HG03064 (cell line): ENCODE data around the gene TXK.
A peak's percentile ranks its signal among the peaks of the same experiment; 100 is the strongest.

Experiments
- ATAC-seq: cut with Tn5 transposase; IDR thresholded peaks from one replicate; pipeline ENCODE4 v1.9.1; 2021; ENCODE audit warnings: low read depth; ENCODE audit not compliant: unreplicated experiment

The TXK gene

DNA sequence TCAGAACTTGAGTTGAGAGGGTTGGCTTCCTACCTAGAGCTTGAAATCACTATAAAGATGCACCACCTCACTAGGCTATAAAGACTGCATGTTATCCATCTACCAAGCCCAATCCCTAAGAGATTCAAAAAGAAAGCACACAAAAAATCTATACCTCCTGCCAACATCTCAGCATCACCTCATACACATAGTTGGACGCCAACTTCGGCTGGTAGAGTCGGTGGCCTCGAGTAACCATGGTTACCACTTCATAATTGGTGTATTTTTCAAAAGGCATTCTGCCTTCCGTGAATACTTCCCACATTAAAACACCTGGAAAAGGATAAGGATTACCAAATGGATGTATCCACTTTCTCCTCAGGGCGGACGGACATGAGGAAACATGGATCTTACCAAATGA, 4.5 kb upstream of the TXK start:
- no peak for ATAC-seq

DNA sequence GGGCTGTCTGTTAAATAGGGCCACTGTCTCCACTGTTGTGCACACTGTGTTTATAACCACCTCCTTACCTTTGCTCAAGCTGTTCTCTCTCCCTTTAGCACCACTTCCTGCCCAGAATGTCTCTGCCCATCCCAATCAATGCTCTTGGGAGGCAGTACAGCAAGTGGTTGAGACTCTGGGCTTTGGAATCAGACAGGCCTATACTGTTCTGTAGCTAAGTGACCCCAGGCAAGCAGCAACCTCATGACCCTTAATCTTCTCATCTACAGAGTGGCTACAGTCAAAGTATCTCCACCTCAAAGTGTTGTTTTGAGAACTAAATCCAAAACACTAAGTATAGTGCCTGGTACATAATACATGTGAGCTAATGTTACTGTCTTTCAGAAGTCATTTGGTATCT, 3.8 kb upstream of the TXK start:
- ATAC-seq = no peak

DNA sequence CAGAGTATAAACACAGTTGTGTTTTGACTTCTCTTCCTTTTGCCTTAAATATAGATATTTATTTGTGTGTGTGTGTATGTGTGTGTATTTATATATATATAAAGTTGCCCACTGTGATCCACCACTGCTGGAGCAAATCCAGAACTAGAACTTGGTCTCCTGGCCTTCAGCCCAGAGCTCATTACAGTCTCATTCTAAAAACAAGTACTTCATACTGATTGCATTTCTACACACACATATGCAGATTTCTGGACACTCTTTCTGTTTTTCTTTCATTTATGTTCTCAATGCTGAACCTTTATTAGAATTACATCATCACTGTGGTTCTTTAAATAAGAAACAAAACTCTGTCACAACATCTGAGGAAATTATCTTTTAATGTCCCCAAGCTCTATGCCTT, 381 bp downstream of the TXK start:
- ATAC-seq = no peak

DNA sequence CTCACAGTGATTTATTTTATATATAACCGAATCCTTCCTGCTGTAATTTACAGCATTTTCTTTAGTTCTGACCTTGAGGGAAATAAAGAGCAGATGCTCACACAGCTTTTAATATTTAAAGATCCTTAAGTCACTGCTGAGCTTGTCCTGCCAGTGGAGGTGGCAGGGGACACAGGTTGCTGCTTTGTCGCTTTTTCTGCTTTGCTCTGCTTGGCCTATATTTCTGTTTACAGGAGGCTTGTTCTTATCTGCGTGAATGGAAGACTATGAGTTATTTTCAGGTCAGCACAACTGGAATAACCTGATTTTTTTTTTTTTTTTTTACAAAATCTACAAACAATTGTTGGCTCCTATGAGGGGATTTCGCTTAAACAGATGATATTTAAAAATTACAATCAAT, 2.3 kb downstream of the TXK start:
- ATAC-seq = no peak

DNA sequence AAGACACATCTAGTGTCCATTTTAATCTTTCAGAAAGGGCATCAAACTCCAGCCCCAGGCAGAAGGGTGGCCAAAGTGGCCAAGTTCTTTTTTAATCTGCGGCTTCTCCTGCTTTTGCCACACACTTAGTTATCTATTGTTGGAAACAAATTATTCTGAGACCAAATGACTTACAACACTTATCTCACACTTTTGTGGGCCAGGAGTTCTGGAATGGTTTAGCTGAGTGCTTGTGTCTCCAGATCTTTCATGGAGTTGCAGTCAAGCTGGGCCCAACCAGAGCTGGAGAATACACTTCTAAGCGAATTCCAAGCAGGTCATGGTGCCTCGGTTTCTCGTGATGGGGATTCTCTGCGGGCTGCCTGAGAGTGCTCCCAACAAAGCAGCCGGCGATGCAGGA, 4.0 kb downstream of the TXK start:
- ATAC-seq = no peak

DNA sequence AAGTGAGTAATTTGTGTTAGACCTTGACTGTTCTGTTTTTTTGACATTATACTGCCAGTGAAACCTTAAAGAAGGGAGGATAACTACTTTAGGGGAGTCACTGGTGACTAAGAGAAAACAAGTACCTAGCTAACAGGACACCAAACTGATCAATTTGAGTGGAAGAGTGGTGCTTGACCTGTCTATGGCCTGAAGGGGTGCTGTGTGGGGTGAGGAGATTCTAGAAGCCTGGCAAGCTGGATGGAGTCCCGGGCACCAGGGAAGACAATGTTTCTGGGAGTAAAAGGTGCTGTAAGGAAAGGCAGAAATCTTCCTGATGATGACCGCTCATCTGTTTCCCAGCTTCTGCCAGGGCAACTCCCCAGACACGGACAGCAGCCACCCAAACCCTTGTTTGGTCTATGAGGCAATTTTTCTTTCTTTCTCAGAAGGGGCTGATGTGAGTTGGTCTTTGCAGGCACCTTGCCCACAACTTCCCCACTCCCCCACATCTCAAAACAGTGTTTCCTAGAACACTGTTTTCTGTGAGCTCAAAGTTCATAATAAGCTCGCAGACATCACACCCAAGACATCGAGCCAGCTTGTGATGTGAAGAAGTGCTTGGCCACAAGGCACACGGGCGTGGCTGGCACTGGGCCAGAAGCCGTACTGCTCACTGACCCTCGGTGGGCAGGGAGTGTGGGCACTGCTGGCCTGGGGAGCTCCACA, 4.6 kb downstream of the TXK start:
- no peak for ATAC-seq

DNA sequence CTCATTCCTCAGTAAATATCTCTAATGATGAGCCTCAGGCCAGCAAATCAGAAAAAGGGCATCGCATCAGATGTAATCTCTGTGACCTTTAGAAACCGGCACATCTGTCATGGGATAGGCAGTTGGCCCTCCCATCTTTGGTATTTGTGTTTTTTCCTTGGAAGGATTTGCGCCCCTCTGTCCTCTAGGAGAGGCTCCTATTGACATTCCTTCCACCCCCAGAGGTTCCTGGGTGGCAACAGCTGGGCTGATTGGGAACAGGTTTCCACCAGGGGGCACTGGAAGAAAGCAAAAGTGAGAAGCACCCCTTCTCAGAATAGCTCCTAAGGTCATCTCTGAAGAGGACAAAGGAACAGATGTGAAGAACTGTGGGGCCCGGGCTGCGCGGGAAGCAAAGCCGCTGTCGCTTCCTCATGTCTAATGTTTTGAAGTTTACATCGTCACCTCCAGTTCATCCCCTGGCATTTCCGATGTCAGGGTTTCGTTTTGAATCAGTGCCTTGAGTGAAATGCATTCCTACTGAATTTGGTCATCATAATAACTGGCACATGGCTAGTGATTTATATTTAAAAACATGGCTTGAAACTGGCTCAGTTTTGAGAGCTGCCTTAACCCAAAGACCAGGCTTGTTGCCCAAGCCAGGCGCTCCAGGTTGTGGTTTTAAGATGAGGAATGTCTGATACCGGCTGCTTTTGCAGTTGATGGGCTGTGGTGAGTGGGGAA, 6.2 kb downstream of the TXK start:
- peak; percentile 87 for ATAC-seq

DNA sequence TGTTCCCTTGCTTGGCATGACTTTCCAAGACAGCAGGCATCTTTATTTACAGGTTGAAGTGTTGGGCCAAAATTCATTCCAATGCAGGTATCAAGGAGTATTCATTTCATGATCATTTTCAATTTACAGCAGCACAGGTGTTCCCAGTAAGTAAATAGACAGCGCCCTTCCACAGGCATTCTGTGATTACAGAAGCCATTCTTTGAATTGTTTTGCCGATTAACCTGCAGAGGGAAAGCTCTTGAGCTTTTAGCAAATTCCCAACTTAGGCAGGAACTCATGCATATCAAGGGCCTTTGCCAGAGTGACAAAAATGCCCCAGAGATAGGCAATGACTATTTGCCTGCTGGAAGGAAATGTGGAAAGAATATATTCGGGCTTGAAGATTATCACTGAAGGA, 6.8 kb downstream of the TXK start:
- ATAC-seq = no peak

DNA sequence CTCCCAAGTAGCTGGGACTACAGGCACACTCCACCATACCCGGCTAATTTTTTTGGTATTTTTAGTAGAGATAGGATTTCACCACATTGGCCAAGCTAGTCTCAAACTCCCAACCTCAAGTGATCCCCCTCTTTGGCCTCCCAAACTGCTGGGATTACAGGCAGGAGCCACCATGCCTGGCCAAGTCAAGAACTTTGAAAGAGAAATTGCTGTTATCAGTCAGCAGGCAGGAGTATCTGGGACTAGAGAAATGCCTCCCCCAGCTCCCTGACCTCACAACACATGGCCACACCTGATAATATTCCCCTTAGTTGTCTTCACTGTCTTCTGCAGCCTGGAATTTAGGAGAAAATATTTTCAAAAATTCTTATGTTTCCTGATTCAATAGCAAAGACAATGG, 7.4 kb downstream of the TXK start:
- no peak for ATAC-seq

DNA sequence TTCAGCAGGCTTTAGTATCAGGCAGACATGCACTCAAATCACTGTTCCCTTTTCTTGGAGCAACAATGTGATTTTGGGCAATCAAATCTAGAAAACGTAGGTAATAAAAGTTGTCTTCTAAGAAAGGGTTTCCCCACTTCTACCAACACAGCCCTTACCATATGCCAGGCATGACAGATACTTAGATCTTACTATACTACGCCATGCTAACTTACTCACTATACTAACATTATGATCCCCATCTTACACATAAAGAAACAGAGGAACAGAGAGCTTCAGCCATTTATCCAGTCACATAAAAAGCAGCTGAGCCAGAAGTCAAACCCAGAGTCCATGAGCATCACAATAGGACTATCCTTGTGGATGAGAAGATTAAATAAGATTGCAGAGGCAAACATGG, 9.2 kb downstream of the TXK start:
- no peak for ATAC-seq

DNA sequence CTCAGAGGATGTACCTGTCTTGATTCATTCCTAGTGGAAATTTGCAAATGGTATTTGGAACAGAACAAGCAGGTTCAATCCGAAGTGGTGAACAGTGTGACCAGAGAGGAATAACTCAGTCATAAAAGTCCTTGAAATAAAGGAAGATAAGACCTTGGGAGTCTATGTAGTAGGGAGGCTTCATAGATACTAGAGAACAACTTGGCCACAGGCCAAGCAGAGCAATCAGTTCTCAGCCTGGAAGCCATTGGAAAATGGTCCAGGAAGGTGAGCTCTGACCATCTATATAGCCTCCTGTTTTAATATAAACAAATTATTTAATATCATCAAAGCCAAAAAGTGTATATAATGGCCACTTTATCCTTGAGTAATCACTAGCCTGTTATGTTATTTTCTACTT, 11.3 kb downstream of the TXK start:
- no peak for ATAC-seq

DNA sequence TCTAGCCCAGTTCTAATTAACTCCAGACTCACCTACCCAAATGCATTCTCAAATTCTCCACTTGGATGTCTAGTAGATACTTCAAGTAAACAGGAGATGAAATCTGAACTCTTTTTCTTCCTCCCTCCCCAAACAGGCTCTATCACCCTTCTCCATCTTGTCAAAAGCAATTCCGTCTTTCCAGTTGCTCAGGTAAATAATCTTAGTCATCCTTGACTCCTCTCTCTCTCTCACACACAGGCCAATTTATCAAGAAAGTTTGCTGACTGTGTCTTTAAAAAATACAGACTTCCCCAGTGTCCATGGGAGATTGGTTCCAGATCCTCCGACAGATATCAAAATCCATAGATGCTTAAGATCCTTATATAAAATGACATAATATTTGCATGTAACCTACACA, 12.9 kb downstream of the TXK start:
- ATAC-seq = no peak

DNA sequence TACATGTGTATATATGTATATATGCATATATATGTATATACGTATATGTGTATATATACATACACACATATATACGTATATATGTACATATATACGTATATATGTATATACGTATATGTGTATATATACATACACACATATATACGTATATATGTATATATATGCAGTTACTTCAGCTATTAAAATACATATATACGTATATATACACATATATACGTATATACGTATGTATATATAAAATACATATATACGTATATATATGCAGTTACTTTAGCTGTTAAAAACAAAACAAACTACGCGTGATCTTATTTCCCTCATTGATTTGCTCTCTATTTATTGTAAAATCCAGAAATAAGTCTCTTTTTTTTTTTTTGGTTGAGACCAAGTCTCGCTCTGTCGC, 13.9 kb downstream of the TXK start:
- ATAC-seq = no peak

DNA sequence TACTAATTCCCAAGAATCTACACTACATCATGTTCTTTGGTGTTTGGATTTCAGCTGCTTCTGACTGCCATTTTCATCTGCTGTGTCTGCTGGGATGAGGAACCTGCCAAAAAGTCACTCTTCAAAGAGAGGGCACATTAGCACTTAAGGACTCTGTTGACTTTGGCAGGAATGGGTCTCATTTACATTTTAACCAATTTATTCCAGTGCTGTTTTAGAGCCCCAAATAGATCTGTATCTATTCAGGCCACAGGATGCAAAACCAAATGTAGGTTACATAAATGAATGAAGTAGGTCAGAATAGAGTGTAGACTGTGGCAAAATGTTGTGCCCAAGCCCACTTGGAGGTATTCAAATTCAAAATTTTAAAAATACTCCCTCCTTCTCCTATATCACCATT, 14.4 kb downstream of the TXK start:
- no peak for ATAC-seq

DNA sequence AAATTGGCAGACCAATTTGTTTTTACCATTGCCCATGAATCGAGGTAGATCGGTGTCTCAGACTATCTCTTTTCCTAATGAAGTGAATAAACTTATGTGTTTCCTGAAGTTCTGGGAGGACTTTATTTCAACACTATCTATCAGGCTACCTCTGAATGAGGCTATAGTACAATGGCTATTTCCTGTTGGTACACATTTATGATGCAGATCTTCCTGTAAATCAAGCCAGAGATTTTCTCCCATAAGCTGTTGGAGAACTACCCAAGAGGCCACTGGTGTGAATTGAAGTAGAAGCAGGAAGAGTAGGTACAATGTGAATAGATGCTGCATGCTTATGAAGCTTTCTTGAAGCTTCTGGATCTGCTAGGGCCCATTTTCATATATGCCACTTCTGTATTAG, 16.0 kb downstream of the TXK start:
- ATAC-seq = no peak

DNA sequence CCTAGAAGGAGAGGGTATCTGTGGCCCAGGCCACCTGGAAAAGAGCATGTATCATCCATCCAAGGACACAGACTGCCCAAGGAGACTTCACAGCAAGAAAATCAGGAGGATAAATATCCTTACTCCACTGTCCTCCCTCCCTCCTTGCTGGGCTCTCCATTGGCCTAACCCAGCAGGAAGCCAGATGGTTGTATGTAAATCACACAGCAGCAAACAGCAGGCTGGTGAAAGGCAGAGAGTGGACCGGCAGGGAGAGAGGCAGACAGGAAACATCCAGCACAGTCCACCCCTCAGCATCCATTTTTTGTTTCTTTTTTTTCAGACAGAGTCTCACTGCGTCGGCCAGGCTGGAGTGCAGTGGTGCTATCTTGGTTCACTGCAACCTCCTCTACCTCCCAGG, 17.5 kb downstream of the TXK start:
- ATAC-seq = no peak

DNA sequence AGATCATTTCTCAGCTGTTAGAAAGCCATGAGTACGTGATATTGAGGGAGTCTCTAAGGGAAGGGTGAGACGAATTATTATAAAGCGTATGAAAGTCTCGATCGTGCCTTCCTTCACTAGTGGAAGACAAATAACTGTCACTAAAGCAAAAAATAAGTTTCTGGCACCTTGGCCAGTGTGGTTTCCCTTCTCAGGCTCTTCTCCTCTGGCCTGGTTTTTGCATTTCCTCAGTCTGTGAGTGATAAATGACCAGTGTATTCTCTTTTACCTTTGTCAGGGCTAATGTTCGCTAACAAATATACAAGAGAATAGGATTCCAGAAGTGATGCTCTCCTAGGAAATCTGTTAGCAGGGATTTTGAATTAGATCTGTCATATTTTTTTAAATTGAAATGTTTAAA, 19.6 kb downstream of the TXK start:
- no peak for ATAC-seq

DNA sequence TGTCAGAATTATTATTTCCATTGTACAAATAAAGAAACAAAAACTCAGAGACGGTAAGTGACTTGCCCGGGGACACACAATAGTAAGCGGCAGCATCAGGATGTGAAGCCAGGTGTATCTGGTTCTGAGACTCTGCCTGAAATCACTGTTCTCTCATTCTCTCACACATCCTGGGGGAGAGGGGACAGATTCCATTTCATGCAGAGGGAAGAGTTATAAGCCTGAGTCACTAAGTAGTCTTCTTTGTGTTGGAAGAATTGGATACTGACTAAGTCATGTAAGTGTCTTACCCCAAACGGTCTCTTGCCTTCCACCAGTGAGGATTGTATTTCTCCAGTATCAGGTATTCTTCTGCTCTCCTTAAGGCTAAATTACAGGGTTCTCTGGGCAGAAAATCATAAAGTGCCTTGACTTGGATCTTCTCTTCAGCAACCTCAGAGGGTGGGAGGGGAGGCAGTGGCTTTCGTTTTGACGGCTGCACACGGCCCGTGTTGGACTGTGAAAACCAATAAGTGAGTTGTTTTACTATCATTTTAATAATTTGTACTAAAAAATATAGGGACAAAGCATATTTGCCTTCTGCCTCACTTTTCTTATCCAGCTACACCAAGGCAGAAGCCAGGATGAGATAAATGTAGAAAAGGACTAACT, 21.9 kb downstream of the TXK start:
- no peak for ATAC-seq

DNA sequence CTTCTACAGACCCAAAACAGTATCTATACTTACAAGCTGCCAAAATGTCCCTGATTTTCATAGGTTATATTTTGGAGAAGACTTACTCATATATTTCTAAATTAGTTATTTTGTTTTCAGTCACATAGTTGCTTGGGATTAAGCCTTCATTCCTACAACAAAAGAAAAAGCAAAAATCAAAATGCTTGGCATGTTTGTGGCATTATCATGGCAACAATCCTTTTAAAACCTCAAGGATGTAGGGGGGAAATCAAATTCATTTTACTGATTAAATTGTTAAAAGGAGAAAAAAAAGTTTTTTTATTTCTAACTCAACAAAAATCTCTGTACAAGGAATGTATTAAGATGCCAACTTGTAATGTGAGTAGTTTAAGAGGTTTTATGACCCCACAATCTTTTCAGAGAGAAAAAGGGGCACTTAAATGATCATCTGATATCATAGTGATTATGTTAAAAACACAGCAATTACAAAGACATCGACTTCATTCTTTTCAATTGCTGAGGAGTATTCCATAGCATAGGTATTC, 23.5 kb downstream of the TXK start:
- ATAC-seq = no peak

DNA sequence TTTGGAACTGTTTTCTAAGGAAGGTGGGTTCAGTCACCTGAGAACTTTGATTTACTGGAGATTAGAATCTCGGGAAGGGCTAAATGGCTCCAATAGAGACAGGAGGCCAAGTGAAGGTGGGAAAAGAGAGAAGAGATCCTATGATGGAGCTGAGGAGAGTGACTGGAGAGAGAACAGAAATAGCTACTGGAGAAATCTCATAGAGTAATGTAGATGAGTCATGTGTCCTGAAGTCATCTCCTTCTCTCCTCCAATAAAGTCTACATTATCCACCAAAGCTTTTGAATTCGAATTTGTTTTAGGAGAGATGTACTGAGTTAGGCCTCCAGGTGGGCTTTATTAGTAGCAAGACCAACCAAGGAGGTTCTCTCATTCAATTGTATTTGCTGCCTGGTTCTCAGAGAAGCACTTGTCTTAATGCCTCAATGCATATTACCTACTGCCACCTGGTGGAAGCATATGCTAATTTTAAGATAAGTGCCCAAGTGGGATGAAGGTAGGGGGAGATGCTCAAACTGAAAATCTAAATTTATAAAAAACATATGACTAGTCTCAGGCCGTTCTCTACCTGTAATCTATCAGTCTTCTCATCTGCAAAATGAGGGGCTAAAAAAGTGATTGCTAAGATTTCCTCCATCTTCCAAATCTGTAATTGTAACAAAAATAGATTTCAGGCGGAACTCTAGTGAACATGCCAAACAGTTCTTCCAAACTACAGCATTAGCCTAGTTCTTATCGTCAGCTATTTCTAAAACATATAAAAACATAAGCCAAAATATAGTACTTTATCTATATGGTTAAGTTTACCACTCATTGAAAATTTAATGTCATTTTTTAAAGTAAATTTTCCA, 24.4 kb downstream of the TXK start:
- no peak for ATAC-seq
